Aorta (tissue), 5 donors: ENCODE results near the gene OR51M1. TPM values are rescaled to one million over a fixed set of nuclear protein-coding genes. Genes with fewer than 3 reads are reported as not detected.
"Not testable (repeated sequence)": the region's sequence is repeated elsewhere in the genome, so short reads cannot be mapped to it uniquely, and the experiment has no call there.

Experiments used
- ATAC-seq: fragments of 200-7000 bp; cut with Tn5 transposase; one replicate; pipeline ENCODE4 v1.9.1; 2022; ENCODE audit warnings: moderate library complexity; ENCODE audit not compliant: low FRiP score
- DNase-seq, 2 donors: peaks; one replicate each; pipeline ENCODE4 v3.0.0-alpha.2; 2020
- H3K27ac ChIP-seq, 2 donors: one replicate each; pipeline ENCODE4 v1.5.1; 2013; ENCODE audit warnings: low read length in 2 of 2, mild to moderate bottlenecking in 2 of 2, moderate library complexity in 2 of 2, control low read depth in 1 of 2, inconsistent platforms in 1 of 2, low read depth in 1 of 2
- H3K27me3 ChIP-seq, 2 donors: one replicate each; pipeline ENCODE4 v1.6.1; 2013; ENCODE audit warnings: control low read depth in 1 of 2, low read length in 1 of 2, mild to moderate bottlenecking in 1 of 2, moderate library complexity in 1 of 2; ENCODE audit not compliant: insufficient read depth in 2 of 2, control insufficient read depth in 1 of 2
- H3K36me3 ChIP-seq, 2 donors: one replicate each; pipeline ENCODE4 v1.6.1; 2013; ENCODE audit warnings: control low read depth in 1 of 2, low read length in 1 of 2, mild to moderate bottlenecking in 1 of 2; ENCODE audit not compliant: insufficient read depth in 2 of 2, control insufficient read depth in 1 of 2
- H3K4me1 ChIP-seq, 2 donors: one replicate each; pipeline ENCODE4 v1.6.1; 2013; ENCODE audit warnings: low read length in 2 of 2, control low read depth in 1 of 2, mild to moderate bottlenecking in 1 of 2, moderate library complexity in 1 of 2; ENCODE audit not compliant: insufficient read depth in 2 of 2, control insufficient read depth in 1 of 2
- H3K4me3 ChIP-seq, 2 donors: one replicate each; pipeline ENCODE4 v1.5.1; 2013; ENCODE audit warnings: low read length in 2 of 2, control low read depth in 1 of 2, mild to moderate bottlenecking in 1 of 2
- H3K9me3 ChIP-seq: one replicate; pipeline ENCODE4 v1.6.1; 2013; ENCODE audit warnings: mild to moderate bottlenecking, low read length; ENCODE audit not compliant: control insufficient read depth
- WGBS, 2 donors: extraction: QIAGEN DNeasy Blood & Tissue Kit; methylation state at CpG; one replicate each; pipeline ENCODE4 v1.1.7; 2013; 5-methylcytosine and 5-hydroxymethylcytosine counted together
- intact Hi-C, 2 donors: fragments of 100-400 bp; cut with DNase I; formaldehyde crosslinking; loops; one replicate each; pipeline versions ENCODE4 v1.14.2 to v1.15.0; 2022
- long read RNA-seq, 2 donors: library from polyadenylated mRNA; unstranded; transcript quantifications; one replicate each; pipeline ENCODE4 v2.0.0, GENCODE V29; 2020 to 2021
- polyA plus RNA-seq, 2 donors: library from polyadenylated mRNA; stranded (reverse); fragments of 200-250 nt; gene quantifications; one replicate each; pipeline ENCODE4 v1.2.3, GENCODE V29; 2013
- total RNA-seq, 2 donors: library from RNA; stranded (reverse); fragmentation: NEBNext Ultra II Directional; extraction: Animal tissue kit (Norgen Biotek cat#: 25700); gene quantifications; one replicate each; pipeline ENCODE4 v1.2.1, GENCODE V29; 2021
- donor health status: healthy with polysubstance abuse.
- donor health status: Bipolar disorder and iron deficiency.
- donor health status: DM: no; HTN: no; CAD: no.
- donor health status: DM: no; HTN: no; CAD: no.
- donor health status: DM: yes; HTN: yes; CAD: no.

The OR51M1 gene, protein sequence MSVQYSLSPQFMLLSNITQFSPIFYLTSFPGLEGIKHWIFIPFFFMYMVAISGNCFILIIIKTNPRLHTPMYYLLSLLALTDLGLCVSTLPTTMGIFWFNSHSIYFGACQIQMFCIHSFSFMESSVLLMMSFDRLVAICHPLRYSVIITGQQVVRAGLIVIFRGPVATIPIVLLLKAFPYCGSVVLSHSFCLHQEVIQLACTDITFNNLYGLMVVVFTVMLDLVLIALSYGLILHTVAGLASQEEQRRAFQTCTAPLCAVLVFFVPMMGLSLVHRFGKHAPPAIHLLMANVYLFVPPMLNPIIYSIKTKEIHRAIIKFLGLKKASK
- total RNA-seq (not detected), polyA plus RNA-seq (not detected)
- long read RNA-seq, donor 1, result 0 reads
- long read RNA-seq, donor 2, result 0 reads

DNA sequence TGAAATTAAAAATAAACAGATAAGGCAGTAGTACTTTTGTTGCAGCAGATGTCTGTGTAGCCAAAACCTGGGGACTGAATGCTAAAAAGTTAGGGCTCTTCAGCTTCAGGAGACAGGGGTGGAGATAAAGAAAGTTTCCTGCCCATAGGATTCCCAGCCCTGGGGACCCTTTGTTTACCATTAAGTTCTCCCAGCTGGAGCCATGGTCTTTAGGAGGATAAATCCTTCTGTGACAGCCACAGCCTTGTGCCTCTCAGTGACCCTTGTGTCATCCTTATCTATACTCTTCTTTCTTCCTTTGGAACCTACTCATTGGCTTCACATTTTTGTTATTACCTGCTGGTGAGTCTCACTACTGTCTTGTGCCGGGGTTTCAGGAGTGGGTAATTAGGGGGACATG, at the start of gene OR51M1:
TSS of gene OR51M1 (plus strand) at position 237 of the 400 bp plus-strand sequence. CDS start 5,587 bp downstream, outside the sequence.
- intact Hi-C loops, result loop anchor here in 1 of 2 donors (10.0 kb wide), 1 partner anchor 259 kb away; no protein-coding TSS in a partner anchor
- Histone ChIP-seq H3K27me3 (no peaks in the 10 kb centered on the region), H3K4me1 (no peaks in the 10 kb centered on the region), H3K27ac (no peak within 1 kb of the TSS), H3K9me3 (no peaks in the 10 kb centered on the region), H3K36me3 (no peaks in the 10 kb centered on the region), H3K4me3 (no peak within 1 kb of the TSS)
- DNase-seq (no peak), ATAC-seq (no peak)
- WGBS, 2 donors, result 55 to 84% methylated on average over 1 of the region's 1 CpG

DNA sequence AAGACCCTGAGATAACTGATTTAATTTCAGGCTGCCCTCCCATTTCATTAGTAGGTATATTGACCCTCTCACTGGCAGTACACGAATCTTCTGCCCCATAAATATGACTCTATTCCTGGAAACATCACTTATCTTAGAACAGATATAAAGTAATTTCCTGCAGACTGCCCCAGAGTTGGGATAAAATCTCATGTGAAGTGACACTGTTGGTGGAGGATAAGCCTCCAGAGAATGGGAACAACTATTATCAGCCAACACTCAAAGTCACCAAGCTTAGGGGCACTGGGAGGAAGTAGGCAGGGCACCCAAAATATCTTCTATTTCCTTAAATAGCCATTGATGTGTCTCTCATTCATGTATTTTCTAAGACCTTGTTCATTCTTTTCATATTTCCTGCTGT, 48.4 kb upstream of the OR51M1 start:
- H3K4me3 ChIP-seq, result no peak overlapping the region
- intact Hi-C loops, result no loop called here
- no peaks in the 10 kb centered on the region for H3K9me3 ChIP-seq
- H3K4me1 ChIP-seq, result no peaks in the 10 kb centered on the region
- no peak for DNase-seq
- no peak overlapping the region for H3K27ac ChIP-seq
- 36 to 55% methylated on average over 1 of the region's 1 CpG for WGBS, 2 donors
- no peaks in the 10 kb centered on the region for H3K36me3 ChIP-seq
- ATAC-seq, result no peak
- H3K27me3 ChIP-seq, result no peaks in the 10 kb centered on the region

DNA sequence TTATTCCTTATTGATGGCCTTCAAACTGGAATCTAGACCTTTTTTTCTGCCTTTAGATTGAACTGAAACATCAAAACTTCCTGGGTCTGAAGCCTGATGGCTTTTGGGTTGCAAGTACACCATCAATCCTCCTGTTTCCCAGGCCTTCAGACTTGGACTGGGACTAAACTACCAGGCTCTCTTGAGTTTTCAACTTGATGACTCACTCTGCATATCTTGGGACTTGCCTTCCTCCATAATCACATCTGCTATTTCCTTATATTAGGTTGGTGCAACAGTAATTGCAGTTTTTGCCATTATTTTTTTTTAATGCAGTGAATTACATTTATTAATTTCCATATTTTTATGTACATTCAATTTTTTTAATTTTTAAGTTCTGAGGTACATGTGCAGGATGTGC, 47.3 kb upstream of the OR51M1 start:
- no peaks in the 10 kb centered on the region for H3K36me3 ChIP-seq
- H3K4me1 ChIP-seq, result no peaks in the 10 kb centered on the region
- DNase-seq (no peak), ATAC-seq (no peak)
- intact Hi-C loops, result no loop called here
- H3K27ac ChIP-seq, result no peak overlapping the region
- H3K9me3 ChIP-seq, result no peaks in the 10 kb centered on the region
- no peaks in the 10 kb centered on the region for H3K27me3 ChIP-seq
- H3K4me3 ChIP-seq, result no peak overlapping the region

DNA sequence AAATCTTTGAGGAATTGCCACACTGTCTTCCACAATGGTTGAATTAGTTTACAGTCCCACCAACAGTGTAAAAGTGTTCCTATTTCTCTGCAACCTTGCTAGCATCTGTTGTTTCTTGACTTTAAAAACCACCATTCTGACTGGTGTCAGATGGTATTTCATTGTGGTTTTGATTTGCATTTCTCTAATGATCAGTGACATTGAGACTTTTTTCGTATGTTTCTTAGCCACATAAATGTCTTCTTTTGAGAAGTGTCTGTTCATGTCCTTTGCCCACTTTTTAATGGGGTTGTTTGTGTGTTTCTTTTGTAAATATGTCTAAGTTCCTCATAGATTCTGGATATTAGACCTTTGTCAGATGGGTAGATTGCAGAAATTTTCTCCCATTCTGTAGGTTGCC, 46.4 kb upstream of the OR51M1 start:
- H3K4me3 ChIP-seq, H3K27ac ChIP-seq, H3K27me3 ChIP-seq, ATAC-seq, H3K4me1 ChIP-seq, intact Hi-C loops, H3K36me3 ChIP-seq, H3K9me3 ChIP-seq, DNase-seq: not testable (repeated sequence)
- 86 to 87% methylated on average over 1 of the region's 1 CpG for WGBS, 2 donors

DNA sequence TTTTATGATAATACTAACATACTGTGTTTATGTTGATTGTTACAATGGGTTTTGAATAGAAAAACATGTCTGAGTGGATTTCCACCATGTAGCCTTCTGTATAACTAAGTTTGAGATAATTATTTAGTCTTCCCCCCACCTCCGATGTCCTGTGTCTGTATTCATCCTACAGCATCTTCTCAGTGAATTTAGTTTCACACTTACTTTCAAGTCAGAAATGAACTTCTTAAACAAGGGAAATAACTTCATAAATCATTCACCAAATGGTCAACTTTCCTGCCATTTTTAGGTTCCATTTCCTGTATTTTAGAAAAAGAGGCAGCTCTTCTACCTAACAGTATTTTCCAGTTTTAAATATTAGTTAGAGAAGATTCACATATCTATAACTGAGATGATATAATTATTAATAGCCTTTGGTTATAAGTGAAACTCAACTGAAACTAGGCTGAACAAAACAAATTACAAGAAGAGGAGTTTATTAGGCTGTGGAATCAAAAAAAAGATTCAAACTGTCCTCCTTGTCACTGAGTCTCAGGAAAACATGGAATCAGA, 43.8 kb upstream of the OR51M1 start:
- WGBS, 2 donors, result 89 to 96% methylated on average over 1 of the region's 1 CpG
- Histone ChIP-seq H3K36me3 (no peaks in the 10 kb centered on the region), H3K9me3 (no peaks in the 10 kb centered on the region), H3K4me3 (no peak overlapping the region), H3K27me3 (no peaks in the 10 kb centered on the region), H3K4me1 (no peaks in the 10 kb centered on the region), H3K27ac (no peak overlapping the region)
- no peak for ATAC-seq
- DNase-seq, result no peak
- intact Hi-C loops, result no loop called here

DNA sequence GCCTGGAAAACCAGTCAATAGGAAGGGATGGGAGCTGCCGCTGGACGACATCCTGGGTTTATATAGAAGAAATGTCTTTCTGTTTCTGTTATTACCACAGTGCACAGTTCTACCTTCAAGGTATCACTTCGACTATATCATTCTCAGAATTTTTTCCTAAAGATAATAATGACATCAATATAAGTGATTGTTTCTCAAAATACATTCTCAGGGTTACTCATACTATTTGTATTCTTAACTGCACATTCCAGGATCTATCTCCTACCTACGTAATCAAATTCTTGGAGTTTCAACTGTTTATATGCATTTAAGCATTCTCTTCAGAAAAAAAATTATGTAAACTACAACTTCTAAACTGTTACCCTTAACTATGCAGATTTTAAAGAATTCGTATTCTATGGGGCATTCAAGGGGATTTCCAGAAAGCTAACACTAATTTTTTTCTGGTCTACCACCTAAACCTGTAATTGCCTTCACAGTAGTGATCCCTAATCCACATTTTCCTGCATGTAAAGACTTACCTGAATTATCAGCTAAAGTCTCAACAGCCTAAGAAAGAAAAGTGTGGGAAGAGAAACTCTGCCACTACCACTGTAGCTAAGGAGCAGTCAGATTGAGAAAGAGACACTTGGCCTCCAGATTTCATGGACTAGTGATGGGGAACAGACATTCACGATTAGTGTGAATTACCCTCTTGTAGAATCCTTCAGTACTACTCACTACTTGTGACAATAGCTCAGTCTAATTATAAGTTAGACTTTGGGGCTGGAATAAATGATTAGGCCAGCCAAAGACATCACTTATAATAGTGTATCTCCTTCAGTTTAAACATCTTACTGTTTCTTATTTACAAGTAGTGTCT, 39.9 kb upstream of the OR51M1 start, which contains the start of gene OR51B5:
TSS of gene OR51B5 (minus strand) at position 51 of the 862 bp plus-strand sequence. CDS start at position 51, 0 bp downstream.
- no peak within 1 kb of the TSS for H3K27ac ChIP-seq
- H3K27me3 ChIP-seq, result no peaks in the 10 kb centered on the region
- no peak for DNase-seq
- no peaks in the 10 kb centered on the region for H3K36me3 ChIP-seq
- no peaks in the 10 kb centered on the region for H3K9me3 ChIP-seq
- ATAC-seq, result no peak
- intact Hi-C loops, result no loop called here
- H3K4me1 ChIP-seq, result no peaks in the 10 kb centered on the region
- H3K4me3 ChIP-seq, result no peak within 1 kb of the TSS
- WGBS, 2 donors, result 72 to 82% methylated on average over 6 of the region's 6 CpGs

DNA sequence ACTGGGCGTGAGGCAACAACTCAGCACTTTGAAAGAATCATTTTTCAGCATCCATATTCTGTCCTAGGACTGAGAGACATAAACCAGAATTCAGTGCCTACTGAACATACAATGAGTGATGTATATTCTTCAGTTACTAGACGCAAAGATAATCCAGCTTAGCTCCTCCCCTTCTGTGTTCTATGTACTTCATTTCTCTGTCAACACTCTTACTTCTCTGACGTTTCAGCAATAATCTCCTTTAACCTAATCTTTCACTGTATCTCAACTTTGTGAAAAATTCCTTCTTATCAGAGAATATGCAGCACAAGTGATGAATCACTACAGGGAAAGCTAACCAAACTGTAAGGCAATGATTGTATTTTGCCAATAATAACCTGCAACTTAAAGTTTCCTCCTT, 37.8 kb upstream of the OR51M1 start:
- ATAC-seq (no peak), DNase-seq (no peak)
- no peaks in the 10 kb centered on the region for H3K27me3 ChIP-seq
- no peaks in the 10 kb centered on the region for H3K36me3 ChIP-seq
- WGBS, 2 donors, result 24 to 28% methylated on average over 3 of the region's 3 CpGs
- intact Hi-C loops, result no loop called here
- no peak overlapping the region for H3K27ac ChIP-seq
- H3K9me3 ChIP-seq, result no peaks in the 10 kb centered on the region
- H3K4me3 ChIP-seq, result no peak overlapping the region
- no peaks in the 10 kb centered on the region for H3K4me1 ChIP-seq

DNA sequence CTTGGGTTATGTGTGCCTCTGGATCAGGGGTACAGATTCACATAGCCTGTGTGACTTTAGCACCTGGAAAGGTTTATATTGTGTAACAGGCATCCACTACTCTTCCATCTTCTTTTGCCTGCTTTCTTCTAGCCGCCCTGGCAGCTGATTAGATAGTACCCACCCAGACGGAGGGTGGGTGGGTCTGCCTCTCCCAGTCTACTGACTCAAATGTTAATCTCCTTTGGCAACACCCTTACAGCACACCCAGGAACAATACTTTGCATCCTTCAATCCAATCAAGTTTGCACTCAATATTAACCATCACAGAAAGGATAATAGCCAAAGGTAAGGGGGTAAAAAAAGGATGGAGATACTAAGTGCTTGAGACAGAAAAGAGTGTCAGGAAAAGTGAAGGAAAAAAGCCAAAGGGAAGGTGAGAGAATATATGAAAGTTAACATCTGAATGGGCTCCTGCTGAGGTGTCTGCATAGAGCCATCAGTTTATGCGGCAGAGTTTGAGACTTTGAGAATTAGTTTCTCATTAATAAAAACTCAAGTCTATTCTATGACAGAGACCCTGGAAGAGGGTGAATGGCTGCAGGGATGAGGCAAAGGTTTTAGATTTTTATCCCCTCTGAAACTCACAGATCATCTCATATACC, 34.9 kb upstream of the OR51M1 start:
- H3K36me3 ChIP-seq, result no peaks in the 10 kb centered on the region

More for the DNA sequence above, 34.9 kb upstream of the OR51M1 start:
- Histone ChIP-seq H3K9me3 (no peaks in the 10 kb centered on the region), H3K27me3 (no peaks in the 10 kb centered on the region), H3K4me1 (no peaks in the 10 kb centered on the region), H3K27ac (no peak overlapping the region), H3K4me3 (no peak overlapping the region)
- 26 to 27% methylated on average over 3 of the region's 3 CpGs for WGBS, 2 donors
- no peak for ATAC-seq
- DNase-seq, result no peak
- intact Hi-C loops, result no loop called here
